ENCODE data around the gene GOLGB1. TPM values are rescaled to one million over a fixed set of nuclear protein-coding genes. Genes with fewer than 3 reads are reported as not detected.

GOLGB1 gene
- total and polyA plus RNA-seq, 4 experiments from 2014 or later: 1.3 to 49.3 (median 32.3) TPM

GRCh38 chr3:121723485-121723884, 26.1 kb downstream of the GOLGB1 start:
- no peak overlapping the region for H3K4me3 Mint-ChIP-seq
- H3K27ac Mint-ChIP-seq: peak overlapping the region in 1 of 7 donors; percentile 72
- peaks cover 71 to 82% of the 10 kb centered on the region in 2 donors for H3K36me3 Mint-ChIP-seq
- no peak for DNase-seq
- H3K4me1 Mint-ChIP-seq: peaks cover 2 to 11% (median 10%) of the 10 kb centered on the region in 4 donors
- Histone ChIP-seq H3K4me3 (ENCODE audit: low read length in 2 of 2) (no peak overlapping the region), H3K9me3 (ENCODE audit: control insufficient read depth in 1 of 2, low read length in 2 of 2) (no peaks in the 10 kb centered on the region), H3K27me3 (ENCODE audit: insufficient read depth, low read length) (no peaks in the 10 kb centered on the region), H3K27ac (ENCODE audit: low read depth, low read length) (no peak overlapping the region), H3K4me1 (ENCODE audit: insufficient read depth, low read length) (peaks cover 3% of the 10 kb centered on the region), H3K36me3 (ENCODE audit: insufficient read depth, low read length) (peaks cover 47% of the 10 kb centered on the region)
- POLR2A ChIA-PET (ENCODE audit: partially characterized antibody): no interaction called here
- CTCF ChIA-PET (ENCODE audit: partially characterized antibody): no interaction called here
- H3K27me3 Mint-ChIP-seq: no peaks in the 10 kb centered on the region
- no peaks in the 10 kb centered on the region for H3K9me3 Mint-ChIP-seq
- intact Hi-C loops (cut with micrococcal nuclease): no loop called here

GRCh38 chr3:121722411-121722810, 27.1 kb downstream of the GOLGB1 start:
- no peaks in the 10 kb centered on the region for H3K9me3 Mint-ChIP-seq
- H3K27me3 Mint-ChIP-seq: no peaks in the 10 kb centered on the region
- H3K27ac Mint-ChIP-seq: peak overlapping the region in 5 of 7 donors; percentile 8 to 60 (median 30)
- ChIA-PET CTCF (ENCODE audit: partially characterized antibody) (no interaction called here), POLR2A (ENCODE audit: partially characterized antibody) (no interaction called here)
- H3K27ac ChIP-seq (ENCODE audit: low read depth, low read length): no peak overlapping the region
- peaks cover 37% of the 10 kb centered on the region for H3K36me3 ChIP-seq (ENCODE audit: insufficient read depth, low read length)
- H3K4me3 Mint-ChIP-seq: no peak overlapping the region
- no peaks in the 10 kb centered on the region for H3K27me3 ChIP-seq (ENCODE audit: insufficient read depth, low read length)
- intact Hi-C loops (cut with micrococcal nuclease): no loop called here
- H3K4me3 ChIP-seq (ENCODE audit: low read length in 2 of 2): no peak overlapping the region
- peaks cover 14% of the 10 kb centered on the region for H3K4me1 ChIP-seq (ENCODE audit: insufficient read depth, low read length)
- peaks cover 13 to 21% (median 18%) of the 10 kb centered on the region in 4 donors for H3K4me1 Mint-ChIP-seq
- DNase-seq: no peak
- H3K9me3 ChIP-seq (ENCODE audit: control insufficient read depth in 1 of 2, low read length in 2 of 2): no peaks in the 10 kb centered on the region
- peaks cover 71 to 80% of the 10 kb centered on the region in 2 donors for H3K36me3 Mint-ChIP-seq

- ChIA-PET CTCF (ENCODE audit: partially characterized antibody) (interaction anchor here (0.7 kb wide), 1 partner anchor 22 kb away, joined by 3 read pairs; no protein-coding TSS in a partner anchor), POLR2A (ENCODE audit: partially characterized antibody) (interaction anchor here (0.6 to 2.4 kb wide), 3 partner anchors 28 to 60 kb away, joined by 3 to 6 read pairs (median 3); partner anchors contain the start of genes GOLGB1 and HCLS1)
- H3K4me1 Mint-ChIP-seq: peaks cover 18 to 26% (median 22%) of the 10 kb centered on the region in 4 donors
- Histone ChIP-seq H3K36me3 (ENCODE audit: insufficient read depth, low read length) (peaks cover 38% of the 10 kb centered on the region), H3K9me3 (ENCODE audit: control insufficient read depth in 1 of 2, low read length in 2 of 2) (no peaks in the 10 kb centered on the region), H3K27ac (ENCODE audit: low read depth, low read length) (no peak overlapping the region), H3K4me3 (ENCODE audit: low read length in 2 of 2) (no peak overlapping the region), H3K4me1 (ENCODE audit: insufficient read depth, low read length) (peaks cover 14% of the 10 kb centered on the region), H3K27me3 (ENCODE audit: insufficient read depth, low read length) (no peaks in the 10 kb centered on the region)
- H3K27ac Mint-ChIP-seq: peak overlapping the region in 3 of 7 donors; percentile 1 to 72 (median 57)
- H3K27me3 Mint-ChIP-seq: no peaks in the 10 kb centered on the region
- no peak for DNase-seq
- no peak overlapping the region for H3K4me3 Mint-ChIP-seq
- H3K9me3 Mint-ChIP-seq: no peaks in the 10 kb centered on the region
- H3K36me3 Mint-ChIP-seq: peaks cover 70 to 80% of the 10 kb centered on the region in 2 donors
- intact Hi-C loops (cut with micrococcal nuclease): no loop called here
These were observed 29.4 kb downstream of the GOLGB1 start for GRCh38 chr3:121720163-121720562.

DNA sequence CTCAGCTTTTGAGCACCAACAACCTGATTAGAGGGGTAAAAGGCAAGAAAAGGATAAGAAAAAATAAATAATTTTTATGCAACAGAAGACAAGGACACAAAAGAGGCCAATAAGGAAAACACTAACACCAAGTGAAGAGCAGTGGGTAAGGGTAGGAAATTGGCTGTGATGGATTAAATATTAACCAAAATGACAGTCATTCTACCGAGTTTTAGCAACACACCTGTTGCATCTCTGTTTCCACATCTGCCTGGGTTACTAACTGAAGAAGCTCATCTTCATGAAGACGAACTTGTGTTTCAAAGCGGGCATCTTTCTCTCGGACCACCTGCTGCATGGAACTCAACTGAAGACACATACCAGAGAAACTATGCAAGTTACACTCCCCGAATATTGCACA, 30.1 kb downstream of the GOLGB1 start:
- peaks cover 18 to 26% (median 22%) of the 10 kb centered on the region in 4 donors for H3K4me1 Mint-ChIP-seq
- ChIA-PET POLR2A (ENCODE audit: partially characterized antibody) (interaction anchor here (2.4 kb wide), 1 partner anchor 59 kb away, joined by 6 read pairs; the partner anchor contains the start of gene HCLS1), CTCF (ENCODE audit: partially characterized antibody) (interaction anchor here (0.7 kb wide), 1 partner anchor 21 kb away, joined by 3 read pairs; no protein-coding TSS in a partner anchor)
- Histone ChIP-seq H3K9me3 (ENCODE audit: control insufficient read depth in 1 of 2, low read length in 2 of 2) (no peaks in the 10 kb centered on the region), H3K4me1 (ENCODE audit: insufficient read depth, low read length) (peaks cover 14% of the 10 kb centered on the region), H3K27ac (ENCODE audit: low read depth, low read length) (no peak overlapping the region), H3K4me3 (ENCODE audit: low read length in 2 of 2) (no peak overlapping the region), H3K36me3 (ENCODE audit: insufficient read depth, low read length) (peaks cover 31% of the 10 kb centered on the region), H3K27me3 (ENCODE audit: insufficient read depth, low read length) (no peaks in the 10 kb centered on the region)
- intact Hi-C loops (cut with micrococcal nuclease): no loop called here
- no peak overlapping the region for H3K4me3 Mint-ChIP-seq
- H3K27me3 Mint-ChIP-seq: no peaks in the 10 kb centered on the region
- no peaks in the 10 kb centered on the region for H3K9me3 Mint-ChIP-seq
- peak overlapping the region in 3 of 7 donors; percentile 56 to 63 (median 61) for H3K27ac Mint-ChIP-seq
- H3K36me3 Mint-ChIP-seq: peaks cover 71 to 76% of the 10 kb centered on the region in 2 donors
- DNase-seq: no peak

- Mint-ChIP-seq H3K36me3 (peaks cover 67 to 73% of the 10 kb centered on the region in 2 donors), H3K27me3 (no peaks in the 10 kb centered on the region), H3K9me3 (no peaks in the 10 kb centered on the region), H3K27ac (peak overlapping the region; percentile 81 to 98 (median 94)), H3K4me1 (peaks cover 19 to 30% (median 23%) of the 10 kb centered on the region in 4 donors), H3K4me3 (peak overlapping the region; percentile 54 to 74 (median 66))
- CTCF ChIA-PET (ENCODE audit: partially characterized antibody): no interaction called here
- POLR2A ChIA-PET (ENCODE audit: partially characterized antibody): interaction anchor here (0.6 to 1.0 kb wide), 3 partner anchors 30 to 64 kb away, joined by 3 to 5 read pairs (median 3); partner anchors contain the start of gene HCLS1
- no peak overlapping the region for H3K4me3 ChIP-seq (ENCODE audit: low read length in 2 of 2)
- H3K27ac ChIP-seq (ENCODE audit: low read depth, low read length): peak overlapping the region; percentile 33
- peak; percentile 34 to 52 (median 49) for DNase-seq
- peaks cover 23% of the 10 kb centered on the region for H3K36me3 ChIP-seq (ENCODE audit: insufficient read depth, low read length)
- peaks cover 14% of the 10 kb centered on the region for H3K4me1 ChIP-seq (ENCODE audit: insufficient read depth, low read length)
- no peaks in the 10 kb centered on the region for H3K27me3 ChIP-seq (ENCODE audit: insufficient read depth, low read length)
- intact Hi-C loops (cut with micrococcal nuclease): no loop called here
- no peaks in the 10 kb centered on the region for H3K9me3 ChIP-seq (ENCODE audit: control insufficient read depth in 1 of 2, low read length in 2 of 2)
These were observed 31.2 kb downstream of the GOLGB1 start for GRCh38 chr3:121718205-121718846.

DNA sequence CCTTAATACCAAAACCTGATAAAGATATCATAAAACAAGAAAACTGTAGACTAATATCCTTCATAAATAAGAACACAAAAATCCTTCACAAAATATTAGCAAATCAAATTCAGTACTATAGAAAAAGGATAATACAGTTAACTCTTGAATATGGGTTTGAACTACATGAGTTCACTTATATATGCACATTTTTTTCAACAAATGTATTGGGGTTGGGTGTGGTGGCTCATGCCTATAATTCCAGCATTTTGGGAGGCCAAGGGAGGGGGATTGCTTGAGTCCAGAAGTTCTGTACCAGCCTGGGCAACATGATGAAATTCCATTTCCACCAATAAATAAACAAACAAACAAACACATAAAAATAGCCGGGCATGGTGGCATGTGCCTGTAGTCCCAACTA, 39.2 kb downstream of the GOLGB1 start:
- Mint-ChIP-seq H3K27me3 (no peaks in the 10 kb centered on the region), H3K36me3 (peaks cover 54 to 55% of the 10 kb centered on the region in 2 donors), H3K9me3 (no peaks in the 10 kb centered on the region), H3K4me1 (peaks cover 5 to 15% (median 11%) of the 10 kb centered on the region in 4 donors), H3K4me3 (no peak overlapping the region), H3K27ac (no peak overlapping the region)
- Histone ChIP-seq H3K9me3 (ENCODE audit: control insufficient read depth in 1 of 2, low read length in 2 of 2) (no peaks in the 10 kb centered on the region), H3K4me3 (ENCODE audit: low read length in 2 of 2) (no peak overlapping the region), H3K27me3 (ENCODE audit: insufficient read depth, low read length) (no peaks in the 10 kb centered on the region), H3K36me3 (ENCODE audit: insufficient read depth, low read length) (peaks cover 6% of the 10 kb centered on the region), H3K27ac (ENCODE audit: low read depth, low read length) (no peak overlapping the region), H3K4me1 (ENCODE audit: insufficient read depth, low read length) (no peaks in the 10 kb centered on the region)
- CTCF ChIA-PET (ENCODE audit: partially characterized antibody): no interaction called here
- peak in 1 of 5 donors; percentile 12 for DNase-seq
- intact Hi-C loops (cut with micrococcal nuclease): no loop called here
- POLR2A ChIA-PET (ENCODE audit: partially characterized antibody): no interaction called here

GRCh38 chr3:121707531-121708273, 41.8 kb downstream of the GOLGB1 start:
- ChIA-PET POLR2A (ENCODE audit: partially characterized antibody) (no interaction called here), CTCF (ENCODE audit: partially characterized antibody) (no interaction called here)
- peak overlapping the region in 2 of 7 donors; percentile 3 to 17 for H3K27ac Mint-ChIP-seq

More at GRCh38 chr3:121707531-121708273, 41.8 kb downstream of the GOLGB1 start:
- peaks cover 5 to 16% (median 8%) of the 10 kb centered on the region in 4 donors for H3K4me1 Mint-ChIP-seq
- no peak for DNase-seq
- Histone ChIP-seq H3K27ac (ENCODE audit: low read depth, low read length) (no peak overlapping the region), H3K27me3 (ENCODE audit: insufficient read depth, low read length) (no peaks in the 10 kb centered on the region), H3K4me1 (ENCODE audit: insufficient read depth, low read length) (no peaks in the 10 kb centered on the region), H3K9me3 (ENCODE audit: control insufficient read depth in 1 of 2, low read length in 2 of 2) (no peaks in the 10 kb centered on the region), H3K4me3 (ENCODE audit: low read length in 2 of 2) (no peak overlapping the region), H3K36me3 (ENCODE audit: insufficient read depth, low read length) (peaks cover 6% of the 10 kb centered on the region)
- intact Hi-C loops (cut with micrococcal nuclease): no loop called here
- H3K36me3 Mint-ChIP-seq: peaks cover 53 to 56% of the 10 kb centered on the region in 2 donors
- no peak overlapping the region for H3K4me3 Mint-ChIP-seq
- H3K27me3 Mint-ChIP-seq: no peaks in the 10 kb centered on the region
- peaks cover 0 to 3% (median 0%) of the 10 kb centered on the region in 8 donors for H3K9me3 Mint-ChIP-seq
